NT2/D1 (cell line): ENCODE data around the gene PRAME.
"Not testable (repeated sequence)": the region's sequence is repeated elsewhere in the genome, so short reads cannot be mapped to it uniquely, and the experiment has no call there.

Experiments
- DNase-seq: peaks from one replicate; pipeline ENCODE4 v3.0.0-alpha.2; 2011; ENCODE audit warnings: low read depth, low spot score
- H3K27me3 ChIP-seq: 2 replicates; pipeline ENCODE4 v1.6.0; 2011; ENCODE audit warnings: mild to moderate bottlenecking; ENCODE audit not compliant: insufficient read length, insufficient read depth
- H3K36me3 ChIP-seq: 2 replicates; pipeline ENCODE4 v1.6.1; 2011; ENCODE audit warnings: mild to moderate bottlenecking, low read length, mixed read lengths; ENCODE audit not compliant: insufficient read depth, insufficient read length
- H3K4me1 ChIP-seq: 2 replicates; pipeline ENCODE4 v1.5.1; 2011; ENCODE audit not compliant: insufficient read depth, insufficient read length
- H3K4me3 ChIP-seq: 2 replicates; pipeline ENCODE4 v1.5.1; 2011; ENCODE audit warnings: low read depth; ENCODE audit not compliant: insufficient read length
- H3K9ac ChIP-seq: 2 replicates; pipeline ENCODE4 v1.6.0; 2011; ENCODE audit warnings: low read depth; ENCODE audit not compliant: insufficient read length
- H3K9me3 ChIP-seq: 2 replicates; pipeline ENCODE4 v1.5.1; 2011; ENCODE audit warnings: mild to moderate bottlenecking, low read length; ENCODE audit not compliant: insufficient read depth
- SUZ12 ChIP-seq: IDR thresholded peaks from 2 replicates; pipeline ENCODE4 v1.6.1; 2011; ENCODE audit not compliant: insufficient read length, insufficient read depth; ENCODE audit errors: extremely low read depth
- YY1 ChIP-seq: IDR thresholded peaks from 2 replicates; pipeline ENCODE4 v1.6.1; 2011; ENCODE audit not compliant: insufficient read length, insufficient read depth
- ZNF274 ChIP-seq: IDR thresholded peaks from 2 replicates; pipeline ENCODE4 v1.6.1; 2011; ENCODE audit warnings: mild to moderate bottlenecking, low read depth, low read length

Gene PRAME

GRCh38 chr22:22590136-22590891 is 31.2 kb upstream of the PRAME start:
- Histone ChIP-seq H3K27me3 (peaks cover 98% of the 10 kb centered on the region), H3K9ac (no peak overlapping the region), H3K4me1 (no peaks in the 10 kb centered on the region), H3K36me3 (no peaks in the 10 kb centered on the region), H3K9me3 (no peaks in the 10 kb centered on the region), H3K4me3 (no peak overlapping the region)
- TF ChIP-seq YY1 (no peak), SUZ12 (no peak), ZNF274 (no peak)
- no peak for DNase-seq

GRCh38 chr22:22588485-22589164 is 29.6 kb upstream of the PRAME start:
- Histone ChIP-seq H3K36me3 (no peaks in the 10 kb centered on the region), H3K9me3 (no peaks in the 10 kb centered on the region), H3K27me3 (peaks cover 98% of the 10 kb centered on the region), H3K9ac (no peak overlapping the region), H3K4me3 (no peak overlapping the region), H3K4me1 (no peaks in the 10 kb centered on the region)
- no peak for DNase-seq
- no peak for TF ChIP-seq ZNF274
- TF ChIP-seq YY1, result no peak
- no peak for TF ChIP-seq SUZ12

GRCh38 chr22:22587577-22588188 is 28.6 kb upstream of the PRAME start:
- Histone ChIP-seq H3K27me3 (peaks cover 98% of the 10 kb centered on the region), H3K36me3 (no peaks in the 10 kb centered on the region), H3K4me3 (no peak overlapping the region), H3K9ac (no peak overlapping the region), H3K4me1 (no peaks in the 10 kb centered on the region), H3K9me3 (no peaks in the 10 kb centered on the region)
- DNase-seq, result no peak
- TF ChIP-seq ZNF274 (no peak), YY1 (no peak), SUZ12 (no peak)

GRCh38 chr22:22584722-22585121 is 25.7 kb upstream of the PRAME start:
- Histone ChIP-seq H3K9ac (no peak overlapping the region), H3K36me3 (no peaks in the 10 kb centered on the region), H3K4me3 (no peak overlapping the region), H3K9me3 (no peaks in the 10 kb centered on the region), H3K4me1 (no peaks in the 10 kb centered on the region), H3K27me3 (peaks cover 97% of the 10 kb centered on the region)
- no peak for TF ChIP-seq ZNF274
- no peak for TF ChIP-seq SUZ12
- TF ChIP-seq YY1, result no peak
- DNase-seq, result no peak

- TF ChIP-seq SUZ12 (no peak), YY1 (no peak), ZNF274 (no peak)
- no peak for DNase-seq
- H3K4me3 ChIP-seq, result no peak overlapping the region
- H3K9me3 ChIP-seq, result no peaks in the 10 kb centered on the region
- peaks cover 97% of the 10 kb centered on the region for H3K27me3 ChIP-seq
- H3K4me1 ChIP-seq, result no peaks in the 10 kb centered on the region
- no peaks in the 10 kb centered on the region for H3K36me3 ChIP-seq
- no peak overlapping the region for H3K9ac ChIP-seq
These were observed 24.0 kb upstream of the PRAME start for GRCh38 chr22:22583030-22583429.

- peaks cover 97% of the 10 kb centered on the region for H3K27me3 ChIP-seq
- not testable (repeated sequence) for H3K9me3 ChIP-seq, H3K36me3 ChIP-seq, H3K4me3 ChIP-seq, H3K9ac ChIP-seq, DNase-seq, H3K4me1 ChIP-seq
These were observed 22.5 kb upstream of the PRAME start for GRCh38 chr22:22581524-22581923.

GRCh38 chr22:22579869-22580604 is 21.0 kb upstream of the PRAME start:
- no peak for DNase-seq
- Histone ChIP-seq H3K27me3 (peaks cover 99% of the 10 kb centered on the region), H3K4me3 (no peak overlapping the region), H3K4me1 (no peaks in the 10 kb centered on the region), H3K9me3 (no peaks in the 10 kb centered on the region), H3K36me3 (no peaks in the 10 kb centered on the region), H3K9ac (no peak overlapping the region)
- TF ChIP-seq SUZ12 (no peak), YY1 (no peak), ZNF274 (no peak)
